Measurements from ENCODE around the gene CELF1.

- no peak for TF ChIP-seq POLR2A (IDR thresholded peaks at IDR 0.05)
- TF ChIP-seq CTCF (IDR thresholded peaks at IDR 0.05): no peak
Measured at GRCh38 chr11:47469361-47470179, 83.4 kb downstream of the CELF1 start.
